OCI-LY3 (cell line): ENCODE data around the gene PKNOX1.
"Not testable (repeated sequence)": the region's sequence is repeated elsewhere in the genome, so short reads cannot be mapped to it uniquely, and the experiment has no call there.

Source experiments
- H2AFZ ChIP-seq: fragments of 200-600, 300-600 bp; shearing (Covaris generic); 2 replicates; pipeline ENCODE4 v1.6.0; 2014; ENCODE audit warnings: antibody characterized with exemption, low read depth, low read length
- H3K27ac ChIP-seq: fragments of 200-600, 300-600 bp; sonication (generic); 2 replicates; pipeline ENCODE4 v1.5.1; 2014; ENCODE audit warnings: mild to moderate bottlenecking, low read length, moderate library complexity, mixed read lengths
- H3K27me3 ChIP-seq: fragments of 200-600, 300-600 bp; sonication (generic); 2 replicates; pipeline ENCODE4 v1.6.1; 2014; ENCODE audit warnings: low read depth, low read length, mixed read lengths
- H3K36me3 ChIP-seq: fragments of 200-600, 300-600 bp; sonication (generic); replicated peaks from 2 replicates; pipeline ENCODE3; 2014; ENCODE audit warnings: low read depth, low read length, mixed read lengths
- H3K4me1 ChIP-seq: fragments of 300-600, 200-600 bp; sonication (generic); 2 replicates; pipeline ENCODE4 v1.6.1; 2014; ENCODE audit warnings: low read length, mixed read lengths
- H3K4me2 ChIP-seq: fragments of 200-600, 300-600 bp; sonication (generic); 2 replicates; pipeline ENCODE4 v1.6.1; 2014; ENCODE audit warnings: low read length, mixed read lengths
- H3K4me3 ChIP-seq: fragments of 300-600, 200-600 bp; sonication (generic); 2 replicates; pipeline ENCODE4 v1.5.1; 2014; ENCODE audit warnings: antibody characterized with exemption, mild to moderate bottlenecking, low read length, moderate library complexity
- H3K79me2 ChIP-seq: fragments of 300-600, 200-600 bp; shearing (Covaris generic); 2 replicates; pipeline ENCODE4 v1.6.1; 2014; ENCODE audit warnings: mild to moderate bottlenecking, low read length, mixed read lengths
- H3K9ac ChIP-seq: fragments of 300-600, 200-600 bp; shearing (Covaris generic); 2 replicates; pipeline ENCODE4 v1.6.0; 2014; ENCODE audit warnings: mild to moderate bottlenecking, low read length, moderate library complexity
- H3K9me3 ChIP-seq: fragments of 200-600, 300-600 bp; shearing (Covaris generic); 2 replicates; pipeline ENCODE4 v1.6.1; 2014; ENCODE audit warnings: low read length, mixed read lengths; ENCODE audit not compliant: insufficient read depth
- H4K20me1 ChIP-seq: fragments of 200-600, 300-600 bp; sonication (generic); 2 replicates; pipeline ENCODE4 v1.6.1; 2016; ENCODE audit warnings: low read length, mixed read lengths; ENCODE audit not compliant: insufficient read depth
- CTCF ChIP-seq: fragments of 200-600, 300-600 bp; sonication (generic); IDR thresholded peaks from 2 replicates; pipeline ENCODE4 v1.5.1; 2014; ENCODE audit warnings: antibody characterized with exemption, low read length, low read depth
- EZH2phosphoT487 ChIP-seq: fragments of 200-600 bp; shearing (Covaris generic); IDR thresholded peaks from 2 replicates; pipeline ENCODE4 v1.6.1; 2018; ENCODE audit warnings: antibody characterized with exemption, mixed run types, low read depth

The PKNOX1 gene

GRCh38 chr21:42942244-42942643 is 32.1 kb upstream of the PKNOX1 start:
- no peak overlapping the region for H3K9ac ChIP-seq
- no peak overlapping the region for H3K4me2 ChIP-seq
- H4K20me1 ChIP-seq: no peaks in the 10 kb centered on the region
- H2AFZ ChIP-seq: no peak overlapping the region
- H3K4me3 ChIP-seq: no peak overlapping the region
- H3K27me3 ChIP-seq: no peaks in the 10 kb centered on the region
- H3K36me3 ChIP-seq: no peaks in the 10 kb centered on the region
- no peak overlapping the region for H3K27ac ChIP-seq
- H3K79me2 ChIP-seq: no peaks in the 10 kb centered on the region
- no peaks in the 10 kb centered on the region for H3K9me3 ChIP-seq
- TF ChIP-seq EZH2phosphoT487: no peak
- TF ChIP-seq CTCF: no peak
- H3K4me1 ChIP-seq: peaks cover 4% of the 10 kb centered on the region

- not testable (repeated sequence) for H3K9ac ChIP-seq, H3K9me3 ChIP-seq, H2AFZ ChIP-seq, H3K27me3 ChIP-seq, H3K4me1 ChIP-seq, H3K79me2 ChIP-seq, H4K20me1 ChIP-seq, H3K4me3 ChIP-seq, H3K27ac ChIP-seq, H3K36me3 ChIP-seq, H3K4me2 ChIP-seq
These were observed 25.1 kb upstream of the PKNOX1 start for GRCh38 chr21:42949094-42949755.

- not testable (repeated sequence) for H3K36me3 ChIP-seq, H3K27me3 ChIP-seq, H3K9ac ChIP-seq, H4K20me1 ChIP-seq, H2AFZ ChIP-seq, H3K9me3 ChIP-seq, H3K79me2 ChIP-seq, H3K4me3 ChIP-seq, H3K4me1 ChIP-seq, H3K27ac ChIP-seq, H3K4me2 ChIP-seq
These were observed 23.2 kb upstream of the PKNOX1 start for GRCh38 chr21:42951193-42951592.

GRCh38 chr21:42956824-42957630 is 17.3 kb upstream of the PKNOX1 start:
- TF ChIP-seq EZH2phosphoT487: no peak
- TF ChIP-seq CTCF: no peak
- Histone ChIP-seq H4K20me1 (no peaks in the 10 kb centered on the region), H3K9ac (no peak overlapping the region), H3K79me2 (no peaks in the 10 kb centered on the region), H2AFZ (no peak overlapping the region), H3K36me3 (no peaks in the 10 kb centered on the region), H3K4me2 (no peak overlapping the region), H3K4me3 (no peak overlapping the region), H3K27me3 (no peaks in the 10 kb centered on the region), H3K9me3 (no peaks in the 10 kb centered on the region), H3K27ac (no peak overlapping the region), H3K4me1 (no peaks in the 10 kb centered on the region)

- not testable (repeated sequence) for H3K27ac ChIP-seq, H4K20me1 ChIP-seq, H3K27me3 ChIP-seq
These were observed 16.2 kb upstream of the PKNOX1 start for GRCh38 chr21:42958122-42958521.

More at GRCh38 chr21:42958122-42958521, 16.2 kb upstream of the PKNOX1 start:
- H2AFZ ChIP-seq, H3K4me2 ChIP-seq, H3K9ac ChIP-seq, H3K4me3 ChIP-seq, H3K9me3 ChIP-seq, H3K4me1 ChIP-seq, H3K79me2 ChIP-seq, H3K36me3 ChIP-seq: not testable (repeated sequence)
